Islet of Langerhans (tissue), 1 donor: Measurements from ENCODE around the gene PPP6C.
"Not testable (repeated sequence)": the region's sequence is repeated elsewhere in the genome, so short reads cannot be mapped to it uniquely, and the experiment has no call there.

Source experiments
- FAIRE-seq: peaks from one replicate; lab custom pipeline; 2011; peaks lifted over from hg19 to GRCh38; lab: Jason Lieb, UNC

The PPP6C gene

GRCh38 chr9:125189361-125190289 is at the start of gene PPP6C:
Gene PPP6C, minus strand, starts transcription at chr9:125189803. Its CDS starts 85 bp downstream, at chr9:125189718.
- FAIRE-seq = no peak

GRCh38 chr9:125238915-125239446 is 49.4 kb upstream of the PPP6C start:
- no peak for FAIRE-seq

GRCh38 chr9:125238127-125238914 is 48.7 kb upstream of the PPP6C start:
- no peak for FAIRE-seq

GRCh38 chr9:125236520-125237159 is 47.0 kb upstream of the PPP6C start:
- FAIRE-seq = not testable (repeated sequence)

- FAIRE-seq = no peak
Measured at GRCh38 chr9:125235804-125236519, 46.4 kb upstream of the PPP6C start.

- FAIRE-seq = not testable (repeated sequence)
Measured at GRCh38 chr9:125234099-125234498, 44.5 kb upstream of the PPP6C start.

- no peak for FAIRE-seq
Measured at GRCh38 chr9:125233678-125234077, 44.1 kb upstream of the PPP6C start.

- FAIRE-seq = no peak
Measured at GRCh38 chr9:125227761-125228160, 38.2 kb upstream of the PPP6C start.

GRCh38 chr9:125224858-125225257 is 35.3 kb upstream of the PPP6C start:
- not testable (repeated sequence) for FAIRE-seq

- no peak for FAIRE-seq
Measured at GRCh38 chr9:125218621-125219020, 29.0 kb upstream of the PPP6C start.

GRCh38 chr9:125214186-125214585 is 24.6 kb upstream of the PPP6C start:
- FAIRE-seq = no peak

- FAIRE-seq = no peak
Measured at GRCh38 chr9:125204477-125204876, 14.9 kb upstream of the PPP6C start.

GRCh38 chr9:125202846-125203618 is 13.4 kb upstream of the PPP6C start:
- FAIRE-seq = no peak

GRCh38 chr9:125200216-125201047 is 10.8 kb upstream of the PPP6C start, which contains the start of gene RABEPK:
Gene RABEPK, plus strand, starts transcription at chr9:125200542. Its CDS starts 2,472 bp downstream, at chr9:125203014.
- no peak for FAIRE-seq

GRCh38 chr9:125195591-125195990 is 6.0 kb upstream of the PPP6C start:
- not testable (repeated sequence) for FAIRE-seq

- not testable (repeated sequence) for FAIRE-seq
Measured at GRCh38 chr9:125194466-125194865, 4.9 kb upstream of the PPP6C start.

GRCh38 chr9:125190361-125190801 is 778 bp upstream of the PPP6C start:
- FAIRE-seq = no peak

- no peak for FAIRE-seq
Measured at GRCh38 chr9:125189011-125189360, 617 bp downstream of the PPP6C start.

GRCh38 chr9:125183561-125183960 is 6.0 kb downstream of the PPP6C start:
- FAIRE-seq = no peak

GRCh38 chr9:125183054-125183453 is 6.5 kb downstream of the PPP6C start:
- no peak for FAIRE-seq
